Thyroid gland (tissue), 4 donors: Measurements from ENCODE around the gene GOT2.

Source experiments
- CTCF ChIP-seq, 6 experiments: fragments of 200-600 bp in 3 of 6; fragments of 450-650 bp in 3 of 6; sonication (generic) in 3 of 6; IDR thresholded peaks; one replicate each; pipeline ENCODE4 v1.5.1; 2016 to 2019; ENCODE audit warnings: antibody characterized with exemption in 6 of 6, mild to moderate bottlenecking in 2 of 6, inconsistent platforms in 1 of 6, moderate library complexity in 1 of 6
- POLR2A ChIP-seq, 2 donors: fragments of 450-650 bp; IDR thresholded peaks; one replicate each; pipeline ENCODE4 v1.6.1; 2017; ENCODE audit warnings: antibody characterized with exemption in 2 of 2, mild to moderate bottlenecking in 2 of 2, moderate library complexity in 1 of 2

- TF ChIP-seq CTCF (IDR thresholded peaks at IDR 0.05) (no peak), POLR2A (IDR thresholded peaks at IDR 0.05) (no peak)
Measured at GRCh38 chr16:58733248-58733670, 857 bp downstream of the GOT2 start.
